Measurements from ENCODE around the gene XPC.

DNA sequence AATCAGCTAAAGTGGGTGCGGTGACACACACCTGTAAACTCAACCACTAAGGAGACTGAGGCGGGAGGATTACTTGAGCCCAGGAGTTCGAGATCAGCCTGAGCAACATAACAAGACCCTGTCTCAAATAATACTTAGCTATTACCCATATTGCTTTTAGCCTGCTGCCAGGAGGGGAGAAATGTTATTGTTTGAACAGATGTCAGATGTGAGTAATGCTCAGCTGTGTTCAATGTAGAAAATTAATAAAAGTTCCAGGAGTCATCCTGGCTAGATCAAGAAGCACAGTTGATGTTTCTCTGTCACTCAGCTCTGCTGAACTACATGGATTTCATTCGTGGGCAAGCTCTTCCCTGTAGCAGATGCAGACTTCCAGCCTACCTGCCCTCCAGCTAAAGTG is 22.4 kb upstream of the XPC start:
- TF ChIP-seq, protein P1, sequence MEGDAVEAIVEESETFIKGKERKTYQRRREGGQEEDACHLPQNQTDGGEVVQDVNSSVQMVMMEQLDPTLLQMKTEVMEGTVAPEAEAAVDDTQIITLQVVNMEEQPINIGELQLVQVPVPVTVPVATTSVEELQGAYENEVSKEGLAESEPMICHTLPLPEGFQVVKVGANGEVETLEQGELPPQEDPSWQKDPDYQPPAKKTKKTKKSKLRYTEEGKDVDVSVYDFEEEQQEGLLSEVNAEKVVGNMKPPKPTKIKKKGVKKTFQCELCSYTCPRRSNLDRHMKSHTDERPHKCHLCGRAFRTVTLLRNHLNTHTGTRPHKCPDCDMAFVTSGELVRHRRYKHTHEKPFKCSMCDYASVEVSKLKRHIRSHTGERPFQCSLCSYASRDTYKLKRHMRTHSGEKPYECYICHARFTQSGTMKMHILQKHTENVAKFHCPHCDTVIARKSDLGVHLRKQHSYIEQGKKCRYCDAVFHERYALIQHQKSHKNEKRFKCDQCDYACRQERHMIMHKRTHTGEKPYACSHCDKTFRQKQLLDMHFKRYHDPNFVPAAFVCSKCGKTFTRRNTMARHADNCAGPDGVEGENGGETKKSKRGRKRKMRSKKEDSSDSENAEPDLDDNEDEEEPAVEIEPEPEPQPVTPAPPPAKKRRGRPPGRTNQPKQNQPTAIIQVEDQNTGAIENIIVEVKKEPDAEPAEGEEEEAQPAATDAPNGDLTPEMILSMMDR (IDR thresholded peaks at IDR 0.05; ENCODE audit: low read depth, low read length, missing input control), result no peak
- TF ChIP-seq FOXA1 (IDR thresholded peaks at IDR 0.05), result no peak
